Liver (tissue), 9 donors: ENCODE data around the gene SLC38A4. TPM values are rescaled to one million over a fixed set of nuclear protein-coding genes. Genes with fewer than 3 reads are reported as not detected.
A peak's percentile ranks its signal among the peaks of the same experiment; 100 is the strongest.

Experiments used
- DNase-seq: peaks from one replicate; pipeline ENCODE4 v3.0.0-alpha.2; 2017; ENCODE audit warnings: low spot score
- H3K27ac ChIP-seq, 2 donors: one replicate each; pipeline ENCODE4 v1.7.0; 2013; ENCODE audit warnings: inconsistent platforms in 2 of 2, low read length in 2 of 2, control low read depth in 1 of 2, low read depth in 1 of 2, mild to moderate bottlenecking in 1 of 2
- H3K27me3 ChIP-seq, 4 donors: one replicate each; pipeline versions ENCODE4 v1.6.1 to v1.7.0; 2013; ENCODE audit warnings: low read length in 3 of 4, inconsistent platforms in 1 of 4, mild to moderate bottlenecking in 1 of 4, moderate library complexity in 1 of 4; ENCODE audit not compliant: control insufficient read depth in 4 of 4, insufficient read depth in 4 of 4
- H3K36me3 ChIP-seq, 4 donors: one replicate each; pipeline versions ENCODE4 v1.6.1 to v1.7.0; 2013; ENCODE audit warnings: low read length in 3 of 4, mild to moderate bottlenecking in 3 of 4, low read depth in 1 of 4, moderate library complexity in 1 of 4; ENCODE audit not compliant: control insufficient read depth in 4 of 4, insufficient read depth in 3 of 4
- H3K4me1 ChIP-seq, 4 donors: one replicate each; pipeline versions ENCODE4 v1.6.1 to v1.7.0; 2013; ENCODE audit warnings: low read length in 3 of 4, mild to moderate bottlenecking in 3 of 4, moderate library complexity in 1 of 4; ENCODE audit not compliant: control insufficient read depth in 4 of 4, insufficient read depth in 4 of 4
- H3K4me3 ChIP-seq, 3 donors: one replicate each; pipeline versions ENCODE4 v1.6.1 to v1.7.0; 2013; ENCODE audit warnings: low read length in 3 of 3, control low read depth in 1 of 3, low read depth in 1 of 3, mild to moderate bottlenecking in 1 of 3
- H3K9ac ChIP-seq, 2 donors: one replicate each; pipeline ENCODE4 v1.7.0; 2013; ENCODE audit warnings: low read length in 2 of 2, mild to moderate bottlenecking in 2 of 2, moderate library complexity in 2 of 2, control low read depth in 1 of 2, low read depth in 1 of 2
- H3K9me3 ChIP-seq, 4 donors: one replicate each; pipeline versions ENCODE4 v1.6.1 to v1.7.0; 2013; ENCODE audit warnings: low read length in 3 of 4; ENCODE audit not compliant: control insufficient read depth in 4 of 4
- EGR1 ChIP-seq, 2 donors: IDR thresholded peaks; 2 replicates each; pipeline ENCODE4 v1.6.1; 2016 to 2018; ENCODE audit warnings: antibody characterized with exemption in 2 of 2, low read depth in 2 of 2
- FOXA1 ChIP-seq: IDR thresholded peaks from 2 replicates; pipeline ENCODE4 v1.6.1; 2016; ENCODE audit warnings: antibody characterized with exemption
- FOXA2 ChIP-seq: IDR thresholded peaks from 2 replicates; pipeline ENCODE4 v1.6.1; 2016; ENCODE audit warnings: antibody characterized with exemption
- GABPA ChIP-seq, 2 donors: IDR thresholded peaks in 1 of 2; conservative IDR thresholded peaks in 1 of 2; 2 replicates each; pipeline ENCODE4 v1.6.1; 2016; ENCODE audit warnings: antibody characterized with exemption in 2 of 2, mild to moderate bottlenecking in 1 of 2, moderate library complexity in 1 of 2
- HNF4A ChIP-seq, 2 donors: conservative IDR thresholded peaks; 2 replicates each; pipeline ENCODE4 v1.6.1; 2016; ENCODE audit warnings: antibody characterized with exemption in 2 of 2, mild to moderate bottlenecking in 2 of 2
- HNF4G ChIP-seq: IDR thresholded peaks from 2 replicates; pipeline ENCODE4 v1.6.1; 2016; ENCODE audit warnings: antibody characterized with exemption
- JUND ChIP-seq, 2 donors: IDR thresholded peaks; 2 replicates each; pipeline ENCODE4 v1.6.1; 2016; ENCODE audit warnings: antibody characterized with exemption in 2 of 2
- MAX ChIP-seq: IDR thresholded peaks from 2 replicates; pipeline ENCODE4 v1.6.1; 2016; ENCODE audit warnings: antibody characterized with exemption
- NR2F2 ChIP-seq: IDR thresholded peaks from 2 replicates; pipeline ENCODE4 v1.6.1; 2016; ENCODE audit warnings: antibody characterized with exemption
- RAD21 ChIP-seq, 2 donors: IDR thresholded peaks; 2 replicates each; pipeline ENCODE4 v1.6.1; 2016; ENCODE audit warnings: antibody characterized with exemption in 2 of 2, mild to moderate bottlenecking in 2 of 2
- RXRA ChIP-seq, 2 donors: IDR thresholded peaks; 2 replicates each; pipeline ENCODE4 v1.6.1; 2017 to 2018; ENCODE audit warnings: antibody characterized with exemption in 2 of 2, mild to moderate bottlenecking in 1 of 2
- SP1 ChIP-seq: IDR thresholded peaks from 2 replicates; pipeline ENCODE4 v1.6.1; 2018; ENCODE audit warnings: antibody characterized with exemption, mild to moderate bottlenecking
- TAF1 ChIP-seq: conservative IDR thresholded peaks from 2 replicates; pipeline ENCODE4 v1.6.1; 2016; ENCODE audit warnings: antibody characterized with exemption, mild to moderate bottlenecking
- YY1 ChIP-seq: IDR thresholded peaks from 2 replicates; pipeline ENCODE4 v1.6.1; 2016; ENCODE audit warnings: antibody characterized with exemption, mild to moderate bottlenecking
- ZBTB33 ChIP-seq: IDR thresholded peaks from 2 replicates; pipeline ENCODE4 v1.6.1; 2016; ENCODE audit warnings: antibody characterized with exemption
- WGBS: extraction: QIAGEN DNeasy Blood & Tissue Kit; methylation state at CpG from one replicate; pipeline ENCODE4 v1.1.7; 2013; 5-methylcytosine and 5-hydroxymethylcytosine counted together
- polyA plus RNA-seq, 2 donors: library from polyadenylated mRNA; stranded (reverse) in 1 of 2; unstranded in 1 of 2; fragments of 200-250 nt in 1 of 2; fragments of >200 nt in 1 of 2; fragmentation: Nextera tagmentation in 1 of 2; extraction: Ambion mirVana in 1 of 2; gene quantifications; one replicate each; pipeline versions ENCODE4 v1.2.1 to v1.2.3, GENCODE V29; 2013 to 2015
- total RNA-seq, 2 donors: library from RNA; depleted of rRNA; stranded (reverse); fragments of >200 nt; gene quantifications; one replicate each; pipeline ENCODE4 v1.2.3, GENCODE V29; 2014
- TF ChIP-seq, protein P1 (sequence below): IDR thresholded peaks from 2 replicates; pipeline ENCODE4 v1.6.1; 2016; ENCODE audit warnings: antibody characterized with exemption
- TF ChIP-seq, protein P2 (sequence below): fragments of 150-350 bp; IDR thresholded peaks from 2 replicates; pipeline ENCODE4 v1.5.1; 2017; ENCODE audit warnings: improper control_type of control experiment, low read depth, low read length; ENCODE audit not compliant: missing input control
- TF ChIP-seq, protein P3 (sequence below): IDR thresholded peaks from 2 replicates; pipeline ENCODE4 v1.6.1; 2016; ENCODE audit warnings: antibody characterized with exemption, mild to moderate bottlenecking
- donor health status: healthy.
- donor health status: healthy.
- donor health status: healthy.
- donor health status: healthy.
- donor health status: healthy.

The SLC38A4 gene
- total and polyA plus RNA-seq, 4 donors: 92.0 to 389 (median 169) TPM

- TF ChIP-seq ZBTB33: no peak
- TF ChIP-seq EGR1 (IDR thresholded peaks at IDR 0.05; ENCODE audit: low read depth in 2 of 2): peak in 1 of 2 donors; percentile 42
- TF ChIP-seq RAD21 (IDR thresholded peaks at IDR 0.05): peak; percentile 11 to 38
- TF ChIP-seq JUND (IDR thresholded peaks at IDR 0.05): peak in 1 of 2 donors; percentile 33
- peak; percentile 82 for TF ChIP-seq FOXA2
- TF ChIP-seq RXRA (IDR thresholded peaks at IDR 0.05): peak; percentile 71 to 81
- TF ChIP-seq FOXA1: peak; percentile 61
- peak; percentile 41 for TF ChIP-seq MAX
These were observed 17.5 kb downstream of the SLC38A4 start (continued) for GRCh38 chr12:46808317-46808716.

DNA sequence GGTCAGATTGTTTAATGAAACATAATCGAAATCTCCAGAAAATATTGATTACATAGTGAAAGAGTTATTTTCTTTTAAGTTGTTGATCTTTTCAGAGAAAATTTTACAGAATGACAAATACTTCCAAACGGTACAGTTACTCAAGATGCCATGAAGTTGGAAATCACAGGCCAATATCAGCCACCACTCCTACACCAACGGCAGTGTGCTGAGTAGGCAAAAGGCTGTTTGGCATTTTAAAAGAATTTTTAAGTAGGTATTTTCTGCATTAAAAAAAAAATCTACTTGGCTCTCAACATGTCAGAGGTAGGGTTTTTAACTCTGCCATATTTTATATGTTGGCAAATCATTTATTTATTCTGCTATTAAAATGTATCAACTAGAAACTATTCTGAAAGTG is 21.7 kb downstream of the SLC38A4 start:
- H3K9me3 ChIP-seq: no peaks in the 10 kb centered on the region
- peak overlapping the region; percentile 25 to 99 for H3K9ac ChIP-seq
- no peaks in the 10 kb centered on the region for H3K27me3 ChIP-seq
- peaks cover 0 to 2% (median 0%) of the 10 kb centered on the region in 4 donors for H3K36me3 ChIP-seq
- WGBS: 41% methylated on average over 3 of the region's 3 CpGs
- peak overlapping the region; percentile 34 to 74 for H3K27ac ChIP-seq
- no peak for TF ChIP-seq FOXA2
- H3K4me3 ChIP-seq: peak overlapping the region; percentile 20 to 92 (median 31)
- H3K4me1 ChIP-seq: peaks cover 0 to 35% (median 17%) of the 10 kb centered on the region in 4 donors
- DNase-seq: no peak

DNA sequence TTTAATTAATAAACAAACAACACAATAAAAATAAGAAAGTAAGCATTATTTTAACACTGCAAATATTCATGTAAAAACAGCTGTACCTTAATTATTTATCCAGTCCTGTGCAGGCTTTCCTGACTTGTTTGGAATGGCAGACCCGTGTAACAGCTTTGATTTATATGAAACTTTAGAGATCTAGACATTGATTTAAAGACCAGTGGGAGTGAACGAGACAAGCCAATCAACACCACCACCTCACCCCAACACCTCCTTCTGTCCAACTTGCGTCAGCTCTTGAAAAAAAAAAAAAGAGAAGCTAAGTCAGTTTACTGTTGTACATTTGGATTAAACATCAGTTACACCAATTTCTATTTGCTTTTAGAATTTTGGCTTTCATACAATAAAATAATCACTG is 22.3 kb downstream of the SLC38A4 start:
- Histone ChIP-seq H3K9ac (peak overlapping the region; percentile 71 to 99), H3K4me1 (peaks cover 2 to 35% (median 18%) of the 10 kb centered on the region in 4 donors), H3K9me3 (no peaks in the 10 kb centered on the region), H3K27me3 (no peaks in the 10 kb centered on the region), H3K36me3 (peaks cover 0 to 2% (median 0%) of the 10 kb centered on the region in 4 donors), H3K4me3 (peak overlapping the region; percentile 44 to 92 (median 92)), H3K27ac (peak overlapping the region; percentile 34 to 74)
- TF ChIP-seq FOXA1 (no peak), SP1 (peak; percentile 57), HNF4A (conservative IDR thresholded peaks at IDR 0.05) (peak; percentile 30 to 58), ZBTB33 (peak; percentile 26), RAD21 (IDR thresholded peaks at IDR 0.05) (peak in 1 of 2 donors; percentile 18), HNF4G (peak; percentile 8), GABPA (IDR thresholded peaks at IDR 0.05 in 1 of 2, conservative IDR thresholded peaks at IDR 0.05 in 1 of 2) (no peak), RXRA (IDR thresholded peaks at IDR 0.05) (peak in 1 of 2 donors; percentile 65), EGR1 (IDR thresholded peaks at IDR 0.05; ENCODE audit: low read depth in 2 of 2) (no peak), JUND (IDR thresholded peaks at IDR 0.05) (peak in 1 of 2 donors; percentile 74), FOXA2 (peak; percentile 34), NR2F2 (no peak), TAF1 (peak; percentile 95), MAX (no peak), YY1 (peak; percentile 68)
- TF ChIP-seq, protein P1, sequence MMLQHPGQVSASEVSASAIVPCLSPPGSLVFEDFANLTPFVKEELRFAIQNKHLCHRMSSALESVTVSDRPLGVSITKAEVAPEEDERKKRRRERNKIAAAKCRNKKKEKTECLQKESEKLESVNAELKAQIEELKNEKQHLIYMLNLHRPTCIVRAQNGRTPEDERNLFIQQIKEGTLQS: peak; percentile 63
- TF ChIP-seq, protein P2, sequence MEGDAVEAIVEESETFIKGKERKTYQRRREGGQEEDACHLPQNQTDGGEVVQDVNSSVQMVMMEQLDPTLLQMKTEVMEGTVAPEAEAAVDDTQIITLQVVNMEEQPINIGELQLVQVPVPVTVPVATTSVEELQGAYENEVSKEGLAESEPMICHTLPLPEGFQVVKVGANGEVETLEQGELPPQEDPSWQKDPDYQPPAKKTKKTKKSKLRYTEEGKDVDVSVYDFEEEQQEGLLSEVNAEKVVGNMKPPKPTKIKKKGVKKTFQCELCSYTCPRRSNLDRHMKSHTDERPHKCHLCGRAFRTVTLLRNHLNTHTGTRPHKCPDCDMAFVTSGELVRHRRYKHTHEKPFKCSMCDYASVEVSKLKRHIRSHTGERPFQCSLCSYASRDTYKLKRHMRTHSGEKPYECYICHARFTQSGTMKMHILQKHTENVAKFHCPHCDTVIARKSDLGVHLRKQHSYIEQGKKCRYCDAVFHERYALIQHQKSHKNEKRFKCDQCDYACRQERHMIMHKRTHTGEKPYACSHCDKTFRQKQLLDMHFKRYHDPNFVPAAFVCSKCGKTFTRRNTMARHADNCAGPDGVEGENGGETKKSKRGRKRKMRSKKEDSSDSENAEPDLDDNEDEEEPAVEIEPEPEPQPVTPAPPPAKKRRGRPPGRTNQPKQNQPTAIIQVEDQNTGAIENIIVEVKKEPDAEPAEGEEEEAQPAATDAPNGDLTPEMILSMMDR: no peak
- TF ChIP-seq, protein P3, sequence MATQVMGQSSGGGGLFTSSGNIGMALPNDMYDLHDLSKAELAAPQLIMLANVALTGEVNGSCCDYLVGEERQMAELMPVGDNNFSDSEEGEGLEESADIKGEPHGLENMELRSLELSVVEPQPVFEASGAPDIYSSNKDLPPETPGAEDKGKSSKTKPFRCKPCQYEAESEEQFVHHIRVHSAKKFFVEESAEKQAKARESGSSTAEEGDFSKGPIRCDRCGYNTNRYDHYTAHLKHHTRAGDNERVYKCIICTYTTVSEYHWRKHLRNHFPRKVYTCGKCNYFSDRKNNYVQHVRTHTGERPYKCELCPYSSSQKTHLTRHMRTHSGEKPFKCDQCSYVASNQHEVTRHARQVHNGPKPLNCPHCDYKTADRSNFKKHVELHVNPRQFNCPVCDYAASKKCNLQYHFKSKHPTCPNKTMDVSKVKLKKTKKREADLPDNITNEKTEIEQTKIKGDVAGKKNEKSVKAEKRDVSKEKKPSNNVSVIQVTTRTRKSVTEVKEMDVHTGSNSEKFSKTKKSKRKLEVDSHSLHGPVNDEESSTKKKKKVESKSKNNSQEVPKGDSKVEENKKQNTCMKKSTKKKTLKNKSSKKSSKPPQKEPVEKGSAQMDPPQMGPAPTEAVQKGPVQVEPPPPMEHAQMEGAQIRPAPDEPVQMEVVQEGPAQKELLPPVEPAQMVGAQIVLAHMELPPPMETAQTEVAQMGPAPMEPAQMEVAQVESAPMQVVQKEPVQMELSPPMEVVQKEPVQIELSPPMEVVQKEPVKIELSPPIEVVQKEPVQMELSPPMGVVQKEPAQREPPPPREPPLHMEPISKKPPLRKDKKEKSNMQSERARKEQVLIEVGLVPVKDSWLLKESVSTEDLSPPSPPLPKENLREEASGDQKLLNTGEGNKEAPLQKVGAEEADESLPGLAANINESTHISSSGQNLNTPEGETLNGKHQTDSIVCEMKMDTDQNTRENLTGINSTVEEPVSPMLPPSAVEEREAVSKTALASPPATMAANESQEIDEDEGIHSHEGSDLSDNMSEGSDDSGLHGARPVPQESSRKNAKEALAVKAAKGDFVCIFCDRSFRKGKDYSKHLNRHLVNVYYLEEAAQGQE: peak; percentile 88
- WGBS: 33% methylated on average over 3 of the region's 3 CpGs
- no peak for DNase-seq
